Measurements from ENCODE around the gene CDC42SE1. TPM values are rescaled to one million over a fixed set of nuclear protein-coding genes. Genes with fewer than 3 reads are reported as not detected.
A peak's percentile ranks its signal among the peaks of the same experiment; 100 is the strongest.

Gene CDC42SE1
- total and polyA plus RNA-seq, 9 donors = 42.6 to 68.4 (median 53.5) TPM

DNA sequence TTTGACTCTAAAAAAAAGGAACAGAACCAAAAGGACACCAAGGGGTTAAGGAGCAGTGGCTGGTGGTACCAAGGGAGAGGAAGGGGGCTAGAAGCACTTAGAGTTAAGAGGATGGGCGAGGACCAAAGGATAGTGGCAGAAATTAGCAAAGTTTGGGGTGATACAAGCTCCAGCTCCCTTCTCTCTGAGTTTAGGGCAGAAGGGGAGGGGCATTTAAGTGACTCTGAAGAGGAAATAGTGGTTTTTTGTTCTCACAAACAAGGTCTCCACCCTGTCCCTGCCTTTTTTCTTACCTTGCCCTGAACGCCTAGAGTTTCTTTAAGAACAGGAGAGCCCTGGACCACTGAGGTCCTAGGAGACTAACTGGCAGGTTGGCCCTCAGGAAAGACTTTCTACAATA, 3.3 kb downstream of the CDC42SE1 start:
- Histone ChIP-seq H3K4me1 (ENCODE audit: control insufficient read depth, insufficient read depth, low read length) (peaks cover 43% of the 10 kb centered on the region), H3K27me3 (ENCODE audit: control insufficient read depth, insufficient read depth, low read length) (no peaks in the 10 kb centered on the region), H3K9me3 (replicated peaks; ENCODE audit: control insufficient read depth, low read depth, low read length) (no peaks in the 10 kb centered on the region), H3K36me3 (ENCODE audit: control insufficient read depth, insufficient read depth, low read length) (peaks cover 56% of the 10 kb centered on the region), H3K4me3 (ENCODE audit: low read length) (no peak overlapping the region), H3K27ac (ENCODE audit: low read length) (peak overlapping the region; percentile 39)
- no peak for DNase-seq
- WGBS (ENCODE audit: insufficient coverage) = 42% methylated on average over 2 of the region's 2 CpGs

DNA sequence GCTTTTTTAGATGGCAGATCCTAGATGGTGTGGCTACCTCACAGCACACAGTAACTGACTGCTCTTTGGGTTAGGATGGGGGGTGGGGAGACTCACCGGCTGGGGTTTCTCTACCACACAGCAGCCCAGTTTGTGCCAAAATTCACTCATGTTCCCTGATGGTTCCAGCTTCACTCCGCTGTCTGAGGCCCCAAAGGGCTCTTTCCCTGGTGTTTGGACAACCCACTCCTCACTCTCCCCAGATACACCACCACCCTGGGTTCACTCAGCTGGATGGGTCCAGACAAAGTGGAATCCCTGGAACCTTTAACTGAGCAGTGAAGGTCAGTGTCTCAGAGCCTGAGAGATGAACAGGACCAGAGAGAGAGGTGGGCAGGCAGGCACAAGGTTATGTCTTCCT, 3.8 kb downstream of the CDC42SE1 start:
- Histone ChIP-seq H3K27ac (ENCODE audit: low read length) (no peak overlapping the region), H3K4me3 (ENCODE audit: low read length) (no peak overlapping the region), H3K9me3 (replicated peaks; ENCODE audit: control insufficient read depth, low read depth, low read length) (no peaks in the 10 kb centered on the region), H3K27me3 (ENCODE audit: control insufficient read depth, insufficient read depth, low read length) (no peaks in the 10 kb centered on the region), H3K36me3 (ENCODE audit: control insufficient read depth, insufficient read depth, low read length) (peaks cover 56% of the 10 kb centered on the region), H3K4me1 (ENCODE audit: control insufficient read depth, insufficient read depth, low read length) (peaks cover 39% of the 10 kb centered on the region)
- DNase-seq = no peak
- no CpG with 5 or more reads among the region's 2 CpGs for WGBS (ENCODE audit: insufficient coverage)

DNA sequence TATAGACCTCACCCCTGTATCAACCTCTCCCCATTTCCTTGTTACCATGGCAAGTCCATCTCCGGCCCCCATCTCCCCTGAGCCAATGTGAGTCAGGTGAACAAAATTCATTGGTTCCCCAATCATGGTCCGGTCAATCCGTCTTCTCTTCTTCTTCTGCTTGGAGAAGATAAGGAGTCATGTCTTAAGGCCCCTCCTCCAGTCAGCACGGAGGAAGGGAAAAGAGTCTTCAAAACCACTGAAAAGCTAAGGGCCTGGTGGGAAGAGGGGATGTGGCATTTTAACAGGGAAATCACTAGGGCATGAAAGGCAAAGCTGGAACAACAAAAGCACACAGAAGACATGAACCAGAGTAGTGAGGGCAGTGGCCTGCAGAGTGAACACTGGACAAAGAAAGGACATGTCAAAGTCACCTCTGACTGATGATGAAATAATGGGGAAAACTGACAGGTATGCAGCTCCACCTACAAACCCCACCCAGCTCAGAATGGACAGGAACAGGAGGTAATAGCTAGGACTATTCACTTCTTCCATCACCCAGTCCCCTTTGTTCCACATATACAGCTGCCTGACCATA, 4.4 kb downstream of the CDC42SE1 start:
- WGBS (ENCODE audit: insufficient coverage) = no CpG with 5 or more reads among the region's 4 CpGs

DNA sequence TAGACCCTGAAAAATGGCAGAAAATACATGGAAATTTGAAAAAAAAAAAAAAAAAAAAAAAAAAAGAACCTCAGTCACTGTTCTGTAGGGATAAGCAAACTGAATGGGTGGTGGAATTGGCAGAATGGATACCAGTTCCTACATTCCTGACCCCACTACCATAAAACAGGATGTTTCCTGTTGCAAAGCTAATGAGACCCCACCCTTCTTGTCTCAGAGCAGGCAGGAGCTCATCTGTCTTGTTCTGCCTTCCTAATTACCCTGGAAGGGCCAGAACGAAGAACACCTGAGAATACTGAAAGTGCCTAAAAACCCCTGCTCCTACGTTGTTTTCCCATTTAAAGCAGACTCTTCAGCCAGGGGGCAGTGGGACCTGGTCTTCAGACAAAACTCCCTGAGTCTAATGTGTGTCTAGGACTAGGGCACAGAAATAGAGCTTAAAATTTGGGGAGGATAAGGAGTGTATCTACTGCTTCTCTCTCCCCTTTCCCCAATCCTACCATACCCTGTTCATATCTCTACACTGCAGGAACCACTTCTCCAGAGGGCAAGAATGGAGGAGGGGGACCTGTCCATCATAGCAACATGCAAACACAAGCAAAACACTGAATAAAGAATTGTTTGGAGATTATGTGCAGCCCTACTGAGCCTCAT, 7.9 kb downstream of the CDC42SE1 start:
- Histone ChIP-seq H3K27ac (ENCODE audit: low read length) (no peak overlapping the region), H3K4me1 (ENCODE audit: control insufficient read depth, insufficient read depth, low read length) (peaks cover 23% of the 10 kb centered on the region), H3K27me3 (ENCODE audit: control insufficient read depth, insufficient read depth, low read length) (no peaks in the 10 kb centered on the region), H3K9me3 (replicated peaks; ENCODE audit: control insufficient read depth, low read depth, low read length) (no peaks in the 10 kb centered on the region), H3K36me3 (ENCODE audit: control insufficient read depth, insufficient read depth, low read length) (peaks cover 51% of the 10 kb centered on the region), H3K4me3 (ENCODE audit: low read length) (no peak overlapping the region)
- WGBS (ENCODE audit: insufficient coverage) = no CpG with 5 or more reads among the region's 2 CpGs
- DNase-seq = no peak

More for the DNA sequence above, 4.4 kb downstream of the CDC42SE1 start:
- no peaks in the 10 kb centered on the region for H3K9me3 ChIP-seq (replicated peaks; ENCODE audit: control insufficient read depth, low read depth, low read length)
- no peak overlapping the region for H3K27ac ChIP-seq (ENCODE audit: low read length)
- H3K36me3 ChIP-seq (ENCODE audit: control insufficient read depth, insufficient read depth, low read length) = peaks cover 56% of the 10 kb centered on the region
- DNase-seq = no peak
- no peak overlapping the region for H3K4me3 ChIP-seq (ENCODE audit: low read length)
- H3K4me1 ChIP-seq (ENCODE audit: control insufficient read depth, insufficient read depth, low read length) = peaks cover 35% of the 10 kb centered on the region
- H3K27me3 ChIP-seq (ENCODE audit: control insufficient read depth, insufficient read depth, low read length) = no peaks in the 10 kb centered on the region

DNA sequence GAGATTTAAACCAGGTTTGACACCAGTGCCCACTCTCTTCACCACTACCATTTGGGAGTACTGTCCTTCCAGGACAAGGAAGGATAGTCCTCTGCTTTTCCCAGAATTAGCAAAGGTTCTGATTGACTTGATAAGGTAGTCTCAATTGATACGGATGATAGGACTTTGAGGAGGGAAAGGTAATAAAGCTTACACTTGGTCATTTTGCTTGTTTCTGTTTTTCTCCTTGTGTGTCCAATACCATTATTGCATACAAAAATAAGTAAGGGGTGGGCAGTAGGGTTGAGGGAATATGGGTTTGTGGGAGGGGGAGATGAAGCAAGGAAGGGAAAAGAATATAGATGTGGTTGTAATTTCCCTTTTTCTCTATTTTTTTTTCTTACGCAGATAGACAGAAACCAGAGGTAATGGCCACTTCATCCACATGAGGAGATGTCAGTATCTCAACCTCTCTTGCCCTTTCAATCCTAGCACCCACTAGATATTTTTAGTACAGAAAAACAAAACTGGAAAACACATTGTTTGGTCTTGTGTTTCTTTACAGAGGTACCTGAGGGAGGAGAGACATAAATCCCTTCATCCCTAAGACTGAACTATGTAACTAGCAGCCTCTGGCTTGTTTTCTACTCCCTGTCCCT, 9.3 kb downstream of the CDC42SE1 start:
- no peak overlapping the region for H3K27ac ChIP-seq (ENCODE audit: low read length)
- no peak for DNase-seq
- peaks cover 38% of the 10 kb centered on the region for H3K36me3 ChIP-seq (ENCODE audit: control insufficient read depth, insufficient read depth, low read length)
- H3K4me3 ChIP-seq (ENCODE audit: low read length) = no peak overlapping the region
- peaks cover 13% of the 10 kb centered on the region for H3K4me1 ChIP-seq (ENCODE audit: control insufficient read depth, insufficient read depth, low read length)
- no peaks in the 10 kb centered on the region for H3K27me3 ChIP-seq (ENCODE audit: control insufficient read depth, insufficient read depth, low read length)
- no peaks in the 10 kb centered on the region for H3K9me3 ChIP-seq (replicated peaks; ENCODE audit: control insufficient read depth, low read depth, low read length)
- WGBS (ENCODE audit: insufficient coverage) = no CpG with 5 or more reads among the region's 2 CpGs

DNA sequence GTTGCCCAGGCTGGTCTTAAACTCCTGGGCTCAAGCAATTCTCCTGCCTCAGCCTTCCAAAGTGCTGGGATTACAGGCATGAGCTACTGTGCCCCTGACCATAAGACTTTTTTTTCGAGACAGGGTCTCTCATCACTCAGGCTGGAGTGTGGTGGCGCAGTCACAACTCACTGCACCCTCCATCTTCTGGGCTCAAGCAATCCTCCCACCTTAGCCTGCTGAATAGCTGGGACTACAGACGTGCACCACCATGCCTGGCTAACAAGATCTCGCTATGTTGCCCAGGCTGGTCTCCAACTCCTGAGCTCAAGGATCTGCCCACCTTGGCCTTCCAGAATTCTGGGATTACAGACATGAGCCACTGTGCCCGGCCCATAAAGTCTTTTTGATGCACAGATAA, 10.0 kb downstream of the CDC42SE1 start:
- Histone ChIP-seq H3K4me1 (ENCODE audit: control insufficient read depth, insufficient read depth, low read length) (peaks cover 13% of the 10 kb centered on the region), H3K9me3 (replicated peaks; ENCODE audit: control insufficient read depth, low read depth, low read length) (no peaks in the 10 kb centered on the region), H3K4me3 (ENCODE audit: low read length) (no peak overlapping the region), H3K36me3 (ENCODE audit: control insufficient read depth, insufficient read depth, low read length) (peaks cover 31% of the 10 kb centered on the region), H3K27me3 (ENCODE audit: control insufficient read depth, insufficient read depth, low read length) (no peaks in the 10 kb centered on the region), H3K27ac (ENCODE audit: low read length) (no peak overlapping the region)
- no peak for DNase-seq
- WGBS (ENCODE audit: insufficient coverage) = 92% methylated on average over 3 of the region's 5 CpGs

DNA sequence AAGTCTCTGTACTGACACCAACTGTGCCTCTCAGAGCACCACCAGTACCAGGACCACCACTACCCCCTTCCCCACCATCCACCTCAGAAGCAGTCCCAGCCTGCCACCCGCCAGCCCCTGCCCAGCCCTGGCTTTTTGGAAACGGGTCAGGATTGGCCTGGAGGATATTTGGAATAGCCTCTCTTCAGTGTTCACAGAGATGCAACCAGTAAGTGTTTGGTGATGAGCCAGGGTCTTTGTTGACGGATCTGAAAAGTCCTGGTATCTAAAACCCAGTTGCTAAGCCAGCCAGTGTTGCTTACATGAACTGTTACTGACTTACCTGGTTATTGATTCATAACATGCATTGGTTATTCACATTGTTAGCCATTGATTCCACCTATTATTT, 10.8 kb downstream of the CDC42SE1 start:
- H3K27me3 ChIP-seq (ENCODE audit: control insufficient read depth, insufficient read depth, low read length) = no peaks in the 10 kb centered on the region
- H3K4me3 ChIP-seq (ENCODE audit: low read length) = peak overlapping the region; percentile 92
- WGBS (ENCODE audit: insufficient coverage) = no CpG with 5 or more reads among the region's 3 CpGs
- peaks cover 13% of the 10 kb centered on the region for H3K4me1 ChIP-seq (ENCODE audit: control insufficient read depth, insufficient read depth, low read length)
- H3K36me3 ChIP-seq (ENCODE audit: control insufficient read depth, insufficient read depth, low read length) = peaks cover 24% of the 10 kb centered on the region
- DNase-seq = no peak
- no peaks in the 10 kb centered on the region for H3K9me3 ChIP-seq (replicated peaks; ENCODE audit: control insufficient read depth, low read depth, low read length)
- H3K27ac ChIP-seq (ENCODE audit: low read length) = peak overlapping the region; percentile 94

DNA sequence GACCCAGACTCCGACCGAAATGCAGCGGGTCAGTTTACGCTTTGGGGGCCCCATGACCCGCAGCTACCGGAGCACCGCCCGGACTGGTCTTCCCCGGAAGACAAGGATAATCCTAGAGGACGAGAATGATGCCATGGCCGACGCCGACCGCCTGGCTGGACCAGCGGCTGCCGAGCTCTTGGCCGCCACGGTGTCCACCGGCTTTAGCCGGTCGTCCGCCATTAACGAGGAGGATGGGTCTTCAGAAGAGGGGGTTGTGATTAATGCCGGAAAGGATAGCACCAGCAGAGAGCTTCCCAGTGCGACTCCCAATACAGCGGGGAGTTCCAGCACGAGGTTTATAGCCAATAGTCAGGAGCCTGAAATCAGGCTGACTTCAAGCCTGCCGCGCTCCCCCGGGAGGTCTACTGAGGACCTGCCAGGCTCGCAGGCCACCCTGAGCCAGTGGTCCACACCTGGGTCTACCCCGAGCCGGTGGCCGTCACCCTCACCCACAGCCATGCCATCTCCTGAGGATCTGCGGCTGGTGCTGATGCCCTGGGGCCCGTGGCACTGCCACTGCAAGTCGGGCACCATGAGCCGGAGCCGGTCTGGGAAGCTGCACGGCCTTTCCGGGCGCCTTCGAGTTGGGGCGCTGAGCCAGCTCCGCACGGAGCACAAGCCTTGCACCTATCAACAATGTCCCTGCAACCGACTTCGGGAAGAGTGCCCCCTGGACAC, 11.3 kb downstream of the CDC42SE1 start:
- peaks cover 13% of the 10 kb centered on the region for H3K4me1 ChIP-seq (ENCODE audit: control insufficient read depth, insufficient read depth, low read length)

DNA sequence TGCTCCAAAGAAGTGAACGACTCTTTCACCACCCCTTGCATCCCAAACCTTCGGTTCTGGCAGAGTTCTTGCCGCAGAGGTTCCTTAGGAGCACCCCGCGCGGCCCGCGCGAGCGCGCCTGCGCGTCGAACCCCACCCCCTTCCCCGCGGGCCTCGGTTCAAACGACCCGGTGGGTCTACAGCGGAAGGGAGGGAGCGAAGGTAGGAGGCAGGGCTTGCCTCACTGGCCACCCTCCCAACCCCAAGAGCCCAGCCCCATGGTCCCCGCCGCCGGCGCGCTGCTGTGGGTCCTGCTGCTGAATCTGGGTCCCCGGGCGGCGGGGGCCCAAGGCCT, 11.9 kb downstream of the CDC42SE1 start, which contains the start of gene C1orf56:
Gene C1orf56 (plus strand): TSS at position 161 of the 334 bp plus-strand sequence. CDS start 97 bp downstream, at position 258.
- peaks cover 13% of the 10 kb centered on the region for H3K4me1 ChIP-seq (ENCODE audit: control insufficient read depth, insufficient read depth, low read length)
- H3K36me3 ChIP-seq (ENCODE audit: control insufficient read depth, insufficient read depth, low read length) = peaks cover 18% of the 10 kb centered on the region
- peak; percentile 88 for DNase-seq
- peak within 1 kb of the TSS; percentile 94 for H3K27ac ChIP-seq (ENCODE audit: low read length)
- H3K27me3 ChIP-seq (ENCODE audit: control insufficient read depth, insufficient read depth, low read length) = no peaks in the 10 kb centered on the region
- H3K4me3 ChIP-seq (ENCODE audit: low read length) = peak within 1 kb of the TSS; percentile 92
- WGBS (ENCODE audit: insufficient coverage) = under 1% methylated on average over 25 of the region's 29 CpGs
- no peaks in the 10 kb centered on the region for H3K9me3 ChIP-seq (replicated peaks; ENCODE audit: control insufficient read depth, low read depth, low read length)

More for the DNA sequence above, 11.3 kb downstream of the CDC42SE1 start:
- Histone ChIP-seq H3K27me3 (ENCODE audit: control insufficient read depth, insufficient read depth, low read length) (no peaks in the 10 kb centered on the region), H3K9me3 (replicated peaks; ENCODE audit: control insufficient read depth, low read depth, low read length) (no peaks in the 10 kb centered on the region), H3K36me3 (ENCODE audit: control insufficient read depth, insufficient read depth, low read length) (peaks cover 24% of the 10 kb centered on the region), H3K4me3 (ENCODE audit: low read length) (peak overlapping the region; percentile 92), H3K27ac (ENCODE audit: low read length) (peak overlapping the region; percentile 94)
- DNase-seq = peak; percentile 79
- WGBS (ENCODE audit: insufficient coverage) = 0% methylated on average over 42 of the region's 48 CpGs

DNA sequence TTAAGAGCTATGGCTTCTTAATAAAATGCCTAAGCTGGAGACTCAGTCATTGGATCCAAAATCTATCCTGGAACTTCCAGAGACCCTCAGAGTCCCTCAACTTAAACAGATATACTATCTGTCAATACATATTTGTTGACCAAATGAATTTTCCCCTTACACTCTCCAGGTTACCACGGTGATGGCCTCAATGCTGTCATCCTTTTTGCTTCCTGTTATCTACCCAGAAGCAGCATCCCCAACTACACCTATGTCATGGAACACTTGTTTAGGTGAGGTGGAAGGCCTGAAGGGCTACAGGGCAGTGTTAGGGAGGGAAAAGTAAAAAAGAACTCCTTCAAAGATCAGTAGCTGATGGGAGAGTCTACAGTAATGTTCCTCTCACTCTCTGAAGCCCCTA, 16.3 kb downstream of the CDC42SE1 start:
- no peak for DNase-seq
- WGBS (ENCODE audit: insufficient coverage) = no CpG with 5 or more reads among the region's 1 CpG

More for the DNA sequence above, 16.3 kb downstream of the CDC42SE1 start:
- H3K27ac ChIP-seq (ENCODE audit: low read length) = no peak overlapping the region
- no peaks in the 10 kb centered on the region for H3K9me3 ChIP-seq (replicated peaks; ENCODE audit: control insufficient read depth, low read depth, low read length)
- no peaks in the 10 kb centered on the region for H3K27me3 ChIP-seq (ENCODE audit: control insufficient read depth, insufficient read depth, low read length)
- no peak overlapping the region for H3K4me3 ChIP-seq (ENCODE audit: low read length)
- H3K36me3 ChIP-seq (ENCODE audit: control insufficient read depth, insufficient read depth, low read length) = peaks cover 6% of the 10 kb centered on the region
- peaks cover 4% of the 10 kb centered on the region for H3K4me1 ChIP-seq (ENCODE audit: control insufficient read depth, insufficient read depth, low read length)

Measured in muscle of leg (tissue), 11 donors.